ENCODE measurements around the gene EPM2A.

GRCh38 chr6:145722190-145722589, 13.1 kb downstream of the EPM2A start:
- TF ChIP-seq CTCF (IDR thresholded peaks at IDR 0.05) = no peak
- TF ChIP-seq POLR2A (IDR thresholded peaks at IDR 0.05) = no peak
